Endodermal cell (in vitro differentiated cells): ENCODE measurements around the gene BOK. TPM values are rescaled to one million over a fixed set of nuclear protein-coding genes. Genes with fewer than 3 reads are reported as not detected.

Experiments
- DNase-seq: peaks from one replicate; pipeline ENCODE4 v3.0.0-alpha.2; 2017
- H3K27ac ChIP-seq: 2 replicates; pipeline ENCODE4 v1.5.1; 2013; ENCODE audit warnings: mild to moderate bottlenecking, low read depth, low read length, moderate library complexity
- H3K27me3 ChIP-seq: 2 replicates; pipeline ENCODE4 v1.6.1; 2013; ENCODE audit warnings: mild to moderate bottlenecking, low read length, moderate library complexity; ENCODE audit not compliant: insufficient read depth, control insufficient read depth, poor library complexity, severe bottlenecking
- H3K36me3 ChIP-seq: 2 replicates; pipeline ENCODE4 v1.7.0; 2013; ENCODE audit warnings: mild to moderate bottlenecking, low read length, moderate library complexity; ENCODE audit not compliant: control insufficient read depth, insufficient read depth
- H3K4me1 ChIP-seq: one replicate; pipeline ENCODE4 v1.7.0; 2013; ENCODE audit warnings: low read length; ENCODE audit not compliant: control insufficient read depth, insufficient read depth
- H3K4me3 ChIP-seq: 2 replicates; pipeline ENCODE4 v1.5.1; 2013; ENCODE audit warnings: mild to moderate bottlenecking, low read length, moderate library complexity
- H3K9ac ChIP-seq: 2 replicates; pipeline ENCODE4 v1.6.1; 2013; ENCODE audit warnings: mild to moderate bottlenecking, low read length, moderate library complexity; ENCODE audit not compliant: poor library complexity, severe bottlenecking; ENCODE audit errors: extremely low read depth
- H3K9me3 ChIP-seq: 2 replicates; pipeline ENCODE4 v1.6.1; 2013; ENCODE audit warnings: mild to moderate bottlenecking, low read length, moderate library complexity; ENCODE audit not compliant: control insufficient read depth
- H3K27ac Mint-ChIP-seq: 2 replicates; pipeline ENCODE4 v1.8.0; 2020; ENCODE audit warnings: mixed read lengths
- H3K27me3 Mint-ChIP-seq: 2 replicates; pipeline ENCODE4 v1.8.0; 2021; ENCODE audit warnings: mild to moderate bottlenecking, mixed read lengths; ENCODE audit not compliant: insufficient read depth
- H3K36me3 Mint-ChIP-seq: 2 replicates; pipeline ENCODE4 v1.8.0; 2020; ENCODE audit warnings: low read depth, mixed read lengths
- H3K4me1 Mint-ChIP-seq: 2 replicates; pipeline ENCODE4 v1.8.0; 2020; ENCODE audit warnings: mixed read lengths
- H3K4me3 Mint-ChIP-seq: 2 replicates; pipeline ENCODE4 v1.8.0; 2020; ENCODE audit warnings: mild to moderate bottlenecking, moderate library complexity, mixed read lengths
- H3K9me3 Mint-ChIP-seq: 2 replicates; pipeline ENCODE4 v1.8.0; 2020; ENCODE audit warnings: mild to moderate bottlenecking, mixed read lengths
- WGBS, 2 experiments: methylation state at CpG; one replicate each; pipeline versions ENCODE4 v1.1.5 to v1.1.7; 2013; ENCODE audit warnings: missing lambda C conversion rate in 2 of 2, mixed read lengths in 1 of 2; ENCODE audit not compliant: insufficient coverage in 1 of 2, insufficient read length in 1 of 2; 5-methylcytosine and 5-hydroxymethylcytosine counted together
- total RNA-seq, 2 donors: library from RNA; stranded (reverse); fragmentation: NEBNext Ultra II Directional in 1 of 2; extraction: Animal tissue kit (Norgen Biotek cat#: 25700) in 1 of 2; gene quantifications; 2 replicates in 1 of 2; 3 replicates in 1 of 2; pipeline ENCODE4 v1.2.1, GENCODE V29; 2021
- TF ChIP-seq, protein P1 (sequence below): fragments of 200-600 bp; sonication (generic); conservative IDR thresholded peaks from 2 replicates; pipeline ENCODE4 v1.5.0; 2021; ENCODE audit warnings: antibody characterized with exemption, mild to moderate bottlenecking

Gene BOK
- total RNA-seq, 2 donors from 2014 or later = 23.4 to 24.5 TPM

- Histone ChIP-seq H3K4me1 (peaks cover 4% of the 10 kb centered on the region), H3K9ac (no peak overlapping the region), H3K27ac (no peak overlapping the region), H3K27me3 (no peaks in the 10 kb centered on the region), H3K4me3 (no peak overlapping the region), H3K36me3 (no peaks in the 10 kb centered on the region), H3K9me3 (peaks cover 14% of the 10 kb centered on the region)
- H3K27me3 Mint-ChIP-seq = peaks cover 10% of the 10 kb centered on the region
- no peaks in the 10 kb centered on the region for H3K36me3 Mint-ChIP-seq
- no peak overlapping the region for H3K4me3 Mint-ChIP-seq
- peaks cover 20% of the 10 kb centered on the region for H3K9me3 Mint-ChIP-seq
- TF ChIP-seq, protein P1, sequence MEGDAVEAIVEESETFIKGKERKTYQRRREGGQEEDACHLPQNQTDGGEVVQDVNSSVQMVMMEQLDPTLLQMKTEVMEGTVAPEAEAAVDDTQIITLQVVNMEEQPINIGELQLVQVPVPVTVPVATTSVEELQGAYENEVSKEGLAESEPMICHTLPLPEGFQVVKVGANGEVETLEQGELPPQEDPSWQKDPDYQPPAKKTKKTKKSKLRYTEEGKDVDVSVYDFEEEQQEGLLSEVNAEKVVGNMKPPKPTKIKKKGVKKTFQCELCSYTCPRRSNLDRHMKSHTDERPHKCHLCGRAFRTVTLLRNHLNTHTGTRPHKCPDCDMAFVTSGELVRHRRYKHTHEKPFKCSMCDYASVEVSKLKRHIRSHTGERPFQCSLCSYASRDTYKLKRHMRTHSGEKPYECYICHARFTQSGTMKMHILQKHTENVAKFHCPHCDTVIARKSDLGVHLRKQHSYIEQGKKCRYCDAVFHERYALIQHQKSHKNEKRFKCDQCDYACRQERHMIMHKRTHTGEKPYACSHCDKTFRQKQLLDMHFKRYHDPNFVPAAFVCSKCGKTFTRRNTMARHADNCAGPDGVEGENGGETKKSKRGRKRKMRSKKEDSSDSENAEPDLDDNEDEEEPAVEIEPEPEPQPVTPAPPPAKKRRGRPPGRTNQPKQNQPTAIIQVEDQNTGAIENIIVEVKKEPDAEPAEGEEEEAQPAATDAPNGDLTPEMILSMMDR = no peak
- DNase-seq = peak; percentile 58
- H3K4me1 Mint-ChIP-seq = peaks cover 3% of the 10 kb centered on the region
- 65 to 71% methylated on average over 3 of the region's 3 CpGs for WGBS, 2 experiments
- no peak overlapping the region for H3K27ac Mint-ChIP-seq
Observed at GRCh38 chr2:241555711-241556110, 2.8 kb upstream of the BOK start.

DNA sequence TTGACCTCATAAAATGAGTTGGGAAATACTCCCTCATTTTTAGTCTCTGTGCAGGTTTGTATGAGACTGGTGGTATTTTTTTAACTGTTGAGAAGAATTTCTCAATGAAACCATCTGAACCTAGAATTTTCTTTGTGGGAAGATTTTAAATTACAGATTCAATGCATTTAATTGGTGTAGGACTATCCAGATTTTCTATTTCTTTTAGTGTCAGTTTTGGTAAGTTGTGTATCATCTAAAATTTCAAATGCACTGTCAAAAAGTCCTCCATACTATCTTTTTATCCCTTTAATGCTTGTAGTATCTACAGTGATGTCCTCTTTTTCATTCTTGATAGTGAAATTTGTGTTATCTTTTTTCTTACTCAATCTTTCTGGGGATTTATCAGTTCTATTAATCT lies 1.8 kb upstream of the BOK start:
- Histone ChIP-seq H3K27me3 (no peaks in the 10 kb centered on the region), H3K9ac (no peak overlapping the region), H3K9me3 (peaks cover 14% of the 10 kb centered on the region), H3K27ac (no peak overlapping the region), H3K4me3 (no peak overlapping the region), H3K36me3 (no peaks in the 10 kb centered on the region), H3K4me1 (peaks cover 4% of the 10 kb centered on the region)
- DNase-seq = no peak
- no peak overlapping the region for H3K4me3 Mint-ChIP-seq
- peaks cover 20% of the 10 kb centered on the region for H3K9me3 Mint-ChIP-seq
- peaks cover 3% of the 10 kb centered on the region for H3K4me1 Mint-ChIP-seq
- TF ChIP-seq, protein P1 = no peak
- no peaks in the 10 kb centered on the region for H3K36me3 Mint-ChIP-seq
- H3K27ac Mint-ChIP-seq = no peak overlapping the region
- peaks cover 10% of the 10 kb centered on the region for H3K27me3 Mint-ChIP-seq

DNA sequence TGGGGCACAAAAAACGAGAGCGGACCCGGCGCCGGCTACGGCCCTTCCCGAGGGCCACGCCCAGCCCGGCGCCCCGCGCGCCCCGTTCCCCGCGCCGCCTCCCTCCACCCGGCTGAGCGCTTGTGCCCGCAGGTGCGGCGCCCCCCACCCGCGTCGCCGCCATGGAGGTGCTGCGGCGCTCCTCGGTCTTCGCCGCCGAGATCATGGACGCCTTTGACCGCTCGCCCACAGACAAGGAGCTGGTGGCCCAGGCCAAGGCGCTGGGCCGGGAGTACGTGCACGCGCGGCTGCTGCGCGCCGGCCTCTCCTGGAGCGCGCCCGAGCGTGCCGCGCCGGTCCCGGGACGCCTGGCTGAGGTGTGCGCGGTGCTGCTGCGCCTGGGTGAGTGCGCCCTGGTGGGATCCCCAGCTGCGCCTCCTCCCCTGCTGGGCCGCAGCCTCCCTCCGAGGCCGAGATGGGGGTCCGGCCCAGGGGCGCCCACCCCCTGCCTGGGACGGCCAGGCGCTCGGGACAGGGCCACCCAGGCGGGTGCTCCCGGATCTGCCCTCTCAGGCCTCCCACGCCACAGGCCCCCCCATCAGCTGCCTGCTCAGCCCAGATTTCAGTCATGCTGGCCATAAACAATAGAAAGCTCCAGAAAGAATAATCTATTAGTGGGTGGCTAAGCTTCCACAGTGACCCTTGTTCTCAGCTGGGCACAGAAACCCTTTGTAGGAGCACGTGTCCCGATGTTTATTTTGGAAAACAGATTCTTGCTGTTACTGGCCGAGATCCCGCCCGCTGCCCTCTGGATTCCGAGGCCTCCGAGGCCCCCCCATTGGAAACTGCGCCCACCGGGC lies 997 bp downstream of the BOK start:
- Histone ChIP-seq H3K36me3 (no peaks in the 10 kb centered on the region), H3K4me1 (peaks cover 4% of the 10 kb centered on the region), H3K9ac (peak overlapping the region; percentile 41), H3K9me3 (peaks cover 14% of the 10 kb centered on the region), H3K27ac (no peak overlapping the region), H3K4me3 (peak overlapping the region; percentile 76), H3K27me3 (no peaks in the 10 kb centered on the region)
- peaks cover 3% of the 10 kb centered on the region for H3K4me1 Mint-ChIP-seq
- H3K9me3 Mint-ChIP-seq = peaks cover 20% of the 10 kb centered on the region
- peaks cover 6% of the 10 kb centered on the region for H3K27me3 Mint-ChIP-seq
- 13 to 19% methylated on average over 32 to 78 of the region's 78 CpGs for WGBS, 2 experiments
- peak; percentile 80 for DNase-seq
- H3K27ac Mint-ChIP-seq = no peak overlapping the region
- TF ChIP-seq, protein P1 = no peak
- H3K4me3 Mint-ChIP-seq = peak overlapping the region; percentile 60
- no peaks in the 10 kb centered on the region for H3K36me3 Mint-ChIP-seq
